ENCODE results near the gene ARHGAP26.

The ARHGAP26 gene

GRCh38 chr5:143006501-143006900 is 236.3 kb downstream of the ARHGAP26 start:
- H2AFZ ChIP-seq (ENCODE audit: low read depth), result no peak overlapping the region
- no peak overlapping the region for H3K9ac ChIP-seq

GRCh38 chr5:143008032-143008431 is 237.9 kb downstream of the ARHGAP26 start:
- H3K9ac ChIP-seq, result peak overlapping the region; percentile 13; the same call in 1 of the 2 replicates
- H3K27me3 ChIP-seq (ENCODE audit: insufficient read depth, low read depth), result no peaks in the 10 kb centered on the region
- no peaks in the 10 kb centered on the region for H4K20me1 ChIP-seq (ENCODE audit: insufficient read depth)
- no peak overlapping the region for H3K4me3 ChIP-seq (IDR thresholded peaks at IDR 0.05; ENCODE audit: insufficient read depth, low read depth, low read length)
- no peaks in the 10 kb centered on the region for H3K36me3 ChIP-seq (ENCODE audit: insufficient read depth)
- H3K4me2 ChIP-seq, result peak overlapping the region; percentile 61
- TF ChIP-seq CTCF (conservative IDR thresholded peaks at IDR 0.05; ENCODE audit: low read depth, low read length), result no peak
- H3K79me2 ChIP-seq (ENCODE audit: insufficient read depth, low read depth), result no peaks in the 10 kb centered on the region
- H2AFZ ChIP-seq (ENCODE audit: low read depth), result no peak overlapping the region
- peak overlapping the region; percentile 52; the same call in 1 of the 2 replicates for H3K27ac ChIP-seq
- peaks cover 95% of the 10 kb centered on the region for H3K4me1 ChIP-seq (ENCODE audit: low read depth, poor library complexity, severe bottlenecking)

More at GRCh38 chr5:143006501-143006900, 236.3 kb downstream of the ARHGAP26 start:
- peak overlapping the region; percentile 9; the same call in 1 of the 2 replicates for H3K4me2 ChIP-seq
- H3K27ac ChIP-seq, result no peak overlapping the region
- no peaks in the 10 kb centered on the region for H3K79me2 ChIP-seq (ENCODE audit: insufficient read depth, low read depth)
- H3K27me3 ChIP-seq (ENCODE audit: insufficient read depth, low read depth), result no peaks in the 10 kb centered on the region
- TF ChIP-seq CTCF (conservative IDR thresholded peaks at IDR 0.05; ENCODE audit: low read depth, low read length), result no peak
- peaks cover 94% of the 10 kb centered on the region for H3K4me1 ChIP-seq (ENCODE audit: low read depth, poor library complexity, severe bottlenecking)
- no peak overlapping the region for H3K4me3 ChIP-seq (IDR thresholded peaks at IDR 0.05; ENCODE audit: insufficient read depth, low read depth, low read length)
- H3K36me3 ChIP-seq (ENCODE audit: insufficient read depth), result no peaks in the 10 kb centered on the region
- H4K20me1 ChIP-seq (ENCODE audit: insufficient read depth), result no peaks in the 10 kb centered on the region

GRCh38 chr5:143008809-143009521 is 238.8 kb downstream of the ARHGAP26 start:
- no peaks in the 10 kb centered on the region for H4K20me1 ChIP-seq (ENCODE audit: insufficient read depth)
- no peaks in the 10 kb centered on the region for H3K36me3 ChIP-seq (ENCODE audit: insufficient read depth)
- H3K4me2 ChIP-seq, result peak overlapping the region; percentile 61
- no peak overlapping the region for H3K4me3 ChIP-seq (IDR thresholded peaks at IDR 0.05; ENCODE audit: insufficient read depth, low read depth, low read length)
- no peak overlapping the region for H2AFZ ChIP-seq (ENCODE audit: low read depth)
- no peaks in the 10 kb centered on the region for H3K79me2 ChIP-seq (ENCODE audit: insufficient read depth, low read depth)
- peak; percentile 39 for TF ChIP-seq CTCF (conservative IDR thresholded peaks at IDR 0.05; ENCODE audit: low read depth, low read length)
- H3K27ac ChIP-seq, result peak overlapping the region; percentile 52
- no peaks in the 10 kb centered on the region for H3K27me3 ChIP-seq (ENCODE audit: insufficient read depth, low read depth)
- H3K9ac ChIP-seq, result peak overlapping the region; percentile 13; the same call in 1 of the 2 replicates
- H3K4me1 ChIP-seq (ENCODE audit: low read depth, poor library complexity, severe bottlenecking), result peaks cover 96% of the 10 kb centered on the region

- Histone ChIP-seq H3K4me2 (peak overlapping the region; percentile 33), H3K4me3 (IDR thresholded peaks at IDR 0.05; ENCODE audit: insufficient read depth, low read depth, low read length) (no peak overlapping the region), H3K4me1 (ENCODE audit: low read depth, poor library complexity, severe bottlenecking) (peaks cover 96% of the 10 kb centered on the region), H2AFZ (ENCODE audit: low read depth) (no peak overlapping the region), H3K36me3 (ENCODE audit: insufficient read depth) (no peaks in the 10 kb centered on the region), H3K9ac (no peak overlapping the region), H3K79me2 (ENCODE audit: insufficient read depth, low read depth) (no peaks in the 10 kb centered on the region), H3K27ac (peak overlapping the region; percentile 43), H3K27me3 (ENCODE audit: insufficient read depth, low read depth) (no peaks in the 10 kb centered on the region), H4K20me1 (ENCODE audit: insufficient read depth) (no peaks in the 10 kb centered on the region)
- TF ChIP-seq CTCF (conservative IDR thresholded peaks at IDR 0.05; ENCODE audit: low read depth, low read length), result no peak
These were observed 240.2 kb downstream of the ARHGAP26 start for GRCh38 chr5:143010351-143010750.
